Breast epithelium (tissue), 4 donors: ENCODE data around the gene PRDX5. TPM values are rescaled to one million over a fixed set of nuclear protein-coding genes. Genes with fewer than 3 reads are reported as not detected.
A peak's percentile ranks its signal among the peaks of the same experiment; 100 is the strongest.
"Not testable (repeated sequence)": the region's sequence is repeated elsewhere in the genome, so short reads cannot be mapped to it uniquely, and the experiment has no call there.

Source experiments
- DNase-seq, 2 donors: peaks; one replicate each; pipeline ENCODE4 v3.0.0-alpha.2; 2019; ENCODE audit warnings: low spot score in 2 of 2
- H3K27ac ChIP-seq, 2 donors: fragments of 200-600 bp; sonication (generic) in 1 of 2; one replicate each; pipeline ENCODE4 v1.5.1; 2016 to 2019; ENCODE audit warnings: mild to moderate bottlenecking in 1 of 2
- H3K27me3 ChIP-seq, 2 donors: fragments of 200-600 bp; sonication (generic) in 1 of 2; one replicate each; pipeline versions ENCODE4 v1.5.1 to v1.6.0; 2017 to 2019; ENCODE audit warnings: control low read depth in 1 of 2, mild to moderate bottlenecking in 1 of 2
- H3K36me3 ChIP-seq: fragments of 200-600 bp; one replicate; pipeline ENCODE4 v1.5.1; 2019
- H3K4me1 ChIP-seq, 2 donors: fragments of 200-600 bp; sonication (generic); one replicate each; pipeline ENCODE4 v1.5.1; 2016 to 2019; ENCODE audit warnings: control low read depth in 1 of 2
- H3K4me3 ChIP-seq, 3 donors: fragments of 200-600 bp; sonication (generic); 1 replicate in 2 of 3; 2 replicates in 1 of 3; pipeline ENCODE4 v1.5.1; 2016 to 2019; ENCODE audit warnings: mild to moderate bottlenecking in 3 of 3, moderate library complexity in 2 of 3
- H3K9me3 ChIP-seq, 2 donors: fragments of 200-600 bp; sonication (generic) in 1 of 2; one replicate each; pipeline ENCODE4 v1.5.1; 2016 to 2019; ENCODE audit warnings: control low read depth in 1 of 2
- POLR2A ChIP-seq: fragments of 450-650 bp; IDR thresholded peaks from one replicate; pipeline ENCODE4 v1.6.1; 2016; ENCODE audit warnings: antibody characterized with exemption, mild to moderate bottlenecking, moderate library complexity
- POLR2AphosphoS5 ChIP-seq, 3 donors: sonication (generic); formaldehyde crosslinking; IDR thresholded peaks; one replicate each; pipeline ENCODE4 v1.6.1; 2017; ENCODE audit warnings: antibody characterized with exemption in 3 of 3
- intact Hi-C: fragments of 100-400 bp; cut with DNase I; formaldehyde crosslinking; loops from one replicate; pipeline ENCODE4 v1.15.1; 2023; ENCODE audit warnings: low total_unique reads
- total RNA-seq, 3 donors: library from RNA; depleted of rRNA; stranded (reverse); fragments of >200 nt; gene quantifications; one replicate each; pipeline ENCODE4 v1.1.0, GENCODE V29; 2016
- TF ChIP-seq, protein P1 (sequence below), 3 donors: fragments of 450-650 bp; IDR thresholded peaks; one replicate each; pipeline ENCODE4 v1.5.1; 2016 to 2017; ENCODE audit warnings: antibody characterized with exemption in 3 of 3, mild to moderate bottlenecking in 3 of 3, moderate library complexity in 3 of 3

Gene PRDX5
- total RNA-seq, 3 donors from 2014 or later: 241 to 327 (median 262) TPM

DNA sequence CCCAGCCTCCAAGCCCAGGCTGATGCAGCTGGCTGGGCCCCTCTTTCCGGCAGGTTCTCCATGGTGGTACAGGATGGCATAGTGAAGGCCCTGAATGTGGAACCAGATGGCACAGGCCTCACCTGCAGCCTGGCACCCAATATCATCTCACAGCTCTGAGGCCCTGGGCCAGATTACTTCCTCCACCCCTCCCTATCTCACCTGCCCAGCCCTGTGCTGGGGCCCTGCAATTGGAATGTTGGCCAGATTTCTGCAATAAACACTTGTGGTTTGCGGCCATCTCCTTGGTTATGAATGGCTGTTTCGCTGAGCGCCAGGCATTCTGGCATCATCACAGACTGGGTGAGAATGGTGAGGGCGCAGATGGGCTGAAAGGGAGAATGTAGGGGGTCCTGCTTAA is 3.6 kb downstream of the PRDX5 start:
- Histone ChIP-seq H3K9me3 (no peaks in the 10 kb centered on the region), H3K4me1 (peaks cover 0 to 13% of the 10 kb centered on the region in 2 donors), H3K36me3 (no peaks in the 10 kb centered on the region), H3K27me3 (no peaks in the 10 kb centered on the region), H3K4me3 (no peak overlapping the region), H3K27ac (peak overlapping the region; percentile 81 to 98)
- DNase-seq: peak in 1 of 2 donors; percentile 92
- TF ChIP-seq POLR2A: no peak
- TF ChIP-seq POLR2AphosphoS5 (IDR thresholded peaks at IDR 0.05): peak in 2 of 3 donors; percentile 41 to 67
- TF ChIP-seq, protein P1, sequence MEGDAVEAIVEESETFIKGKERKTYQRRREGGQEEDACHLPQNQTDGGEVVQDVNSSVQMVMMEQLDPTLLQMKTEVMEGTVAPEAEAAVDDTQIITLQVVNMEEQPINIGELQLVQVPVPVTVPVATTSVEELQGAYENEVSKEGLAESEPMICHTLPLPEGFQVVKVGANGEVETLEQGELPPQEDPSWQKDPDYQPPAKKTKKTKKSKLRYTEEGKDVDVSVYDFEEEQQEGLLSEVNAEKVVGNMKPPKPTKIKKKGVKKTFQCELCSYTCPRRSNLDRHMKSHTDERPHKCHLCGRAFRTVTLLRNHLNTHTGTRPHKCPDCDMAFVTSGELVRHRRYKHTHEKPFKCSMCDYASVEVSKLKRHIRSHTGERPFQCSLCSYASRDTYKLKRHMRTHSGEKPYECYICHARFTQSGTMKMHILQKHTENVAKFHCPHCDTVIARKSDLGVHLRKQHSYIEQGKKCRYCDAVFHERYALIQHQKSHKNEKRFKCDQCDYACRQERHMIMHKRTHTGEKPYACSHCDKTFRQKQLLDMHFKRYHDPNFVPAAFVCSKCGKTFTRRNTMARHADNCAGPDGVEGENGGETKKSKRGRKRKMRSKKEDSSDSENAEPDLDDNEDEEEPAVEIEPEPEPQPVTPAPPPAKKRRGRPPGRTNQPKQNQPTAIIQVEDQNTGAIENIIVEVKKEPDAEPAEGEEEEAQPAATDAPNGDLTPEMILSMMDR (IDR thresholded peaks at IDR 0.05): no peak
- intact Hi-C loops: no loop called here

DNA sequence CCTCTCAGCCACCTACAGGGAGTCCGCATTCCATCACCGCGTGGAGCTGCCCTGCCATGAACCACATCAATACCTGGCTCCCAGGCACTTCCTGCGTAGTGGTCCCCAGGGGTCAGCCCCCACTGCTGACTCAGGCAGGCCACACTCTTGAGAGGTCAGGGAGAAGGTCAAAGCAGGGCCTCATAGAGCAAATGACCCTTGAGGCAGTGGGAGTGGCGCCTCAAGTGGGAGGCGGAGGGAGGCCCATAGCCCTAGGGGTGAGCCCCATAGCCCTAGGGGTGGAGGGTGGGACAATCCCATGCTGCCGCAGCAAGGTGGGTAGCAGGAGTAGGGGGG is 5.0 kb downstream of the PRDX5 start:
- Histone ChIP-seq H3K4me3 (no peak overlapping the region), H3K4me1 (peaks cover 0 to 9% of the 10 kb centered on the region in 2 donors), H3K36me3 (no peaks in the 10 kb centered on the region), H3K27me3 (no peaks in the 10 kb centered on the region), H3K9me3 (no peaks in the 10 kb centered on the region), H3K27ac (peak overlapping the region; percentile 73 to 98)
- intact Hi-C loops: no loop called here
- no peak for DNase-seq
- TF ChIP-seq POLR2AphosphoS5 (IDR thresholded peaks at IDR 0.05): no peak

DNA sequence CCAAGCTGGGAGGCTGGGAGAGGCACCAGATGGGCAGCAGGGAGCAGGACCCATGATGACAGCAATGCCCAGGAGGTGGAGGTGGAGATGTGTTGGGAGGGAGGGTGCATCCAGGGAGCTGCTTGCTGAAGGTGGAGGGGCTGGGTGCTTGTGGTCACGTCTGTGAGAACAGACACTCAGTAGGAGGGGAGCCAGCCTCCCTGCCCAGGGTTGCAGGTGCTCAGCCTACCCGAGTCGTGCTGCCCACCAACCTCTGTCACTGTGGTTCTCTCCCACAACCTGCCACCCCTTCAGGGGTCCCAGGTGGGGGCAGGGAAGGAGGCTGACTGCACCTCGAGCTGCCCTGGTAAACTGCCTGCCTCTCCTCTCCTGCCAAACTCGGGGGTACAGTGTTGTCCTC is 5.5 kb downstream of the PRDX5 start:
- Histone ChIP-seq H3K36me3 (no peaks in the 10 kb centered on the region), H3K4me1 (peaks cover 0 to 9% of the 10 kb centered on the region in 2 donors), H3K27ac (peak overlapping the region; percentile 73 to 98), H3K4me3 (no peak overlapping the region), H3K27me3 (no peaks in the 10 kb centered on the region), H3K9me3 (no peaks in the 10 kb centered on the region)
- TF ChIP-seq POLR2AphosphoS5 (IDR thresholded peaks at IDR 0.05) (no peak), POLR2A (no peak)
- TF ChIP-seq, protein P1 (IDR thresholded peaks at IDR 0.05): no peak
- intact Hi-C loops: no loop called here
- no peak for DNase-seq

DNA sequence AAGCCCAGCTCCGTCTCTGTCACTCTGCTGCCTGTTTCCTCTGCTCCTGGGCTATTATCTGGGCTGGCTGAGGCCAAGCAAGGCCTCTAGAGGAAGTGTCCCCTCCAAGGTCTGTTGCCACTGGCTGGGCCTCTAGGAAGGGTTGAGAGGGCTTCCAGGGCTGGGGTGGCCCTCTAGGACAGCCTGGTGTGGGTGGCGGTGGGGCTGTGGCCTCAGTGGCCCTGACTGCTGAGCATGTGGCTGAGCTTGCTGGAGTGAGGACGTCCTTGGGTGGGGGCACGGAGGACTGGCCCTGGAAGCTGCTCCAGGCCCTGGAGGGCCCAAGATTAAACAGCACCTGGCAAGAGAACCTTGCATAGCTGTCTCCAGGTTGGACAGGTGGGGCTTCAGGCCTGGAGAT is 6.1 kb downstream of the PRDX5 start:
- H3K27me3 ChIP-seq, H3K36me3 ChIP-seq, H3K4me1 ChIP-seq, intact Hi-C loops, H3K4me3 ChIP-seq, DNase-seq, H3K9me3 ChIP-seq: not testable (repeated sequence)
- peak overlapping the region; percentile 73 to 98 for H3K27ac ChIP-seq

DNA sequence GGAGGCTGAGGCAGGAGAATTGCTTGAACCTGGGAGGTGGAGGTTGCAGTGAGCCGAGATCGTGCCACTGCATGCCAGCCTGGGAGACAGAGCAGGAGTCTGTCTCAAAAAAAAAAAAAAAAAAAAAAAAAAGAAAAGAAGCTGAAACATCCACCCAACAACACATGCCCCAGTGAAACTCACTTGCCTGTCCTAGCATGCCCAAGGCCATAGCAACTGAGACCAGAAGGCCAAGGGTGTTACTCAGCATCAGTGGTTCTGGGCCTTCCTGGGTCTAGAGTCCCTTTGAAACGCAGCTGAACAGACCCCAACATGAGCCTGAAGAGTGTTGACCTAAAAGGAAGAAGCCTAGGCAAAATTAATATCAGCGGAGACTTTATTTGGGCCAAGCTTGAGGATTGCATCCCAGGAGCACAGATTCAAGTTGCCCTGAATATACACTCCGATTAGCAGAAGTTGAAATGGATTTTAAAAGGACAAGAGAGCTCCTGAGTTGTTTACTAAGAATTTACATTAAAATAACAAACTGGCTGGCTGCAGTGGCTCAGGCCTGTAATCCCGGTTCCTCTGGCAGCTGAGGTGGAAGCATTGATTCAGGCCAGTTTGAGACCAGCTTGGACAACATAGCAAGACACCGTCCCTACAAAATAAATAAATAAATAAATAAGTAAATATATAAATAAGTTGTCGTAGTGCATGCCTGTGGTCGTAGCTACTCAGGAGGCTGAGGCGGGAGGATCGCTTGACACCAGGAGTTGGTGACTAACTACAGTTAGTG is 7.0 kb downstream of the PRDX5 start:
- H3K36me3 ChIP-seq: no peaks in the 10 kb centered on the region
- H3K4me1 ChIP-seq: no peaks in the 10 kb centered on the region
- DNase-seq: peak in 1 of 2 donors; percentile 71
- H3K4me3 ChIP-seq: no peak overlapping the region
- H3K9me3 ChIP-seq: no peaks in the 10 kb centered on the region
- H3K27me3 ChIP-seq: no peaks in the 10 kb centered on the region
- no peak for TF ChIP-seq POLR2A
- TF ChIP-seq, protein P1 (IDR thresholded peaks at IDR 0.05): no peak
- no peak for TF ChIP-seq POLR2AphosphoS5 (IDR thresholded peaks at IDR 0.05)
- intact Hi-C loops: no loop called here
- H3K27ac ChIP-seq: peak overlapping the region; percentile 73 to 98

DNA sequence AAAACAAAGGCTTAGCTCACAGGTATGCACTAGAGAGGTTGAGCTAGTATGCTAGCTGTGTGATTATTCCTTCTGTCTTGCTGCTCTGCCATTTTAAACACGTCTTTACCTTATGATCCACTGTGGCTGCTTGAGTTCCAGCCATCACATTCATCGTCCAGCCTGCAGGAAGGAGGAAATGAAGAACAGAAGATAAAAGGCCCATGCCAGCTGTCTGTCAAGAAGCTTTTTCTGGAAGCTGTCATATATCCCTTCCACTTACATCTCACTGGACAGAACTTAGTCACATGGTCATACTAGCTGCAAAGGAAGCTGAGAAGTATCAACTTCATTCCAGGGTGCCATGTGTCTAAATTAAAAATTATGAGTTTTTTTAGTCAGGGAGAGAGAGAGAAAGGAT is 9.5 kb downstream of the PRDX5 start:
- intact Hi-C loops: no loop called here
- no peak overlapping the region for H3K4me3 ChIP-seq
- H3K4me1 ChIP-seq: no peaks in the 10 kb centered on the region
- no peaks in the 10 kb centered on the region for H3K36me3 ChIP-seq
- no peak for TF ChIP-seq POLR2A
- TF ChIP-seq, protein P1 (IDR thresholded peaks at IDR 0.05): no peak
- no peak for TF ChIP-seq POLR2AphosphoS5 (IDR thresholded peaks at IDR 0.05)
- no peak overlapping the region for H3K27ac ChIP-seq
- no peaks in the 10 kb centered on the region for H3K27me3 ChIP-seq
- H3K9me3 ChIP-seq: no peaks in the 10 kb centered on the region
- DNase-seq: no peak
